Muscle of back (tissue), 11 donors: ENCODE measurements around the gene XXYLT1. TPM values are rescaled to one million over a fixed set of nuclear protein-coding genes. Genes with fewer than 3 reads are reported as not detected.
A peak's percentile ranks its signal among the peaks of the same experiment; 100 is the strongest.
"Not testable (repeated sequence)": the region's sequence is repeated elsewhere in the genome, so short reads cannot be mapped to it uniquely, and the experiment has no call there.

Source experiments
- DNase-seq, 3 donors: peaks; one replicate each; pipeline versions ENCODE4 v3.0.0 to v3.0.0-alpha.2; 2013
- polyA plus RNA-seq, 10 donors: library from polyadenylated mRNA; unstranded; fragments of 120-200 nt; gene quantifications; one replicate each; pipeline ENCODE4 v1.2.1, GENCODE V29; 2013; ENCODE audit not compliant: insufficient read length in 10 of 10

The XXYLT1 gene
- polyA plus RNA-seq, 10 donors: 17.8 to 32.2 (median 22.8) TPM

DNA sequence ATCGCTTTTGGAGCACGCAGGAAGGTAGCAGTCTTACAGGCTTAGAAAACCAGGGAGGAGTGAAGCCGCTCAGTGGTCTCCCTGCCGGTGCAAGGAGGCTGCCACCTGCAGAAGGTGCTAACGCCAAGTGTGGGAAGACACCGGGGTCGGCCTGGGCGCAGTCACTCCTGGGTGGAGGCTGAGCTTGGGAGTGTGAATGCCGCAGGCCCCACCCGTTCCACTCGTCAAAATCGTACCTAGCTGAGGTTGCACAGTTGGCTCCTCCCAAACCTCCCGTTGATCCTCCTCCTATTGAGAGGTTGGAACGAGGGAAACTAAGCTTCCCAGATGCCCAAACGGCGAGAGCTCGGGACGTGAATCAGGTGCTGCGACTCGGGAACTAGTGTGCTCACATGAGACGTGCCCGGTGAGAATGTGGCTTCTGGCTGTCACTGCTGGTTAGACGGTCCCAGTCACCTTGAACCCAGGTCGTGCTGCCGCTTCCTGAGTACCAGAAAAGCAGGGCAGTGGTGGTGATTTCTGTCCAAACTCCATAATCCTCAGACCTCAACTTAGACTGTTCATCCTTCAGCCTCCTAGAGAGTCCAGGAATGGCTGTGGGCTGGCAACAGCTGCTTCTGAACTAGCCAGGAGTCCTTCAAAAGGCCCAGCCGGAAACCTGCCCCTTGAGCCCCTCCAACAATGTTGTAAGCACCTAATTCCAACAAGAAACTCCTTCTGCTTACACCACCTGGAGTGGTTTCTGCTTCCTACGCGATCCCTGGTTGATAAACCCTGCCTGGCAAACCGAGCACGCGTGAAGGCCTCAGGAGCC is 156.0 kb downstream of the XXYLT1 start:
- DNase-seq: no peak

DNA sequence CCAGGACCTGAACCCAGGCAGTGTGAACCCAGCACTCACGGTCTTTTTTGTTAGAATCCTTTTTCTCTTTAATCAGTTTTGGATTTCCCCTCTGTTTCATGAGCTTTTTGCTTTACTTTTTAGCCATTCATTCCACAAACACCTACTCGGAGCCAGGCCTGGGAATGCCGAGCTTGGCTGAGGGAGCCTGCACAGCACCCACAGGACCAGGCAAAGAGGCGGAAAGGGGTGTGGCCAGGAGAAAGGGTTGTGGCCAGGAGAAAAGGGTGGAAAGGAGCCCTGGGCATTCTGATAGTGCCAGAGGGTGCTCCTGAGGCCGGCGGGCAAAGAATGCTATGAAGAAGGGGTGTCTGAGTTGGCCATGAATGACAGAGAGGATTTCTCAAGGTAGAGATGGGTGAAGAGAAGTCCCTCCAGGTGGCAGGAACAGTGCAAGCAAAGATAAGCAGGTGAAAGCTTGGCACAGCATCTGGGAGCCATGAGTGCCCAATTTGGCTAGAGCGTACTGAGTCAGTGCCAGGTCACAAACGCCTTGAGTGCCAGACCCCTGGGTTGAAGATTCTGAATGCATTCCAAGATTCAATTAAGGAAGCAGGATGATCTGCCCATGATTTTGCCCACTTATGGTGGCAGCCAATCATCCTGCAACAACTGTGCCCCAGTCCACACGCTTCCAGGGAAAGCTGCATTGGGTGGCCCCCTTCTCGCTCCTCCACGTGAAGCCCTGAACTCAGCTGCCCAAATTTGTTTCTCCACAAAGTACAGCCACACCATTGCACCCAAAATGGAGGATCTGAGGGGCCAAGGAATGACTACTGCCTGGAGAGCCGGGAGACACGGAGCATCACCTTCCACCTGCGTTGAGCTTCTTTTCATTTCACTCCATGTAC is 157.2 kb downstream of the XXYLT1 start:
- no peak for DNase-seq

DNA sequence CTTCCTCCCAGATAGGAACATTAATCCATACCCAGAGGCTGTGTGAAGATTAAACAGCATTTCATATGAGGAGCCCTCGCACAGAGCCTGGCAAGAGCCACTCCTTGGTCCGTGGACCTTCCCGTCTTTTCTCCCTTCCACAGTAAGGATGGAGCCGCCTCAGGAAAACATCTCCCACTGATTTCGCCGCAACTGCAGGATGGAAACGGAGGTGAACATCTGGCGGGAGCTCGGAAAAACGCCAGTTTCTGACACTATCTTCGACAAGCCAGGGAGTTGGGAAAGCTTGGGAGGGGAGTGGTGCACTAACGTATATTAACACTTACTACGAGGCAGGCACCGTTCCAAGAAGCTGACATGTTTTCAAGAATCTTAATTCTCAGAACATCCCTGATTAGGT is 157.9 kb downstream of the XXYLT1 start:
- peak; percentile 21 to 74 (median 67) for DNase-seq

DNA sequence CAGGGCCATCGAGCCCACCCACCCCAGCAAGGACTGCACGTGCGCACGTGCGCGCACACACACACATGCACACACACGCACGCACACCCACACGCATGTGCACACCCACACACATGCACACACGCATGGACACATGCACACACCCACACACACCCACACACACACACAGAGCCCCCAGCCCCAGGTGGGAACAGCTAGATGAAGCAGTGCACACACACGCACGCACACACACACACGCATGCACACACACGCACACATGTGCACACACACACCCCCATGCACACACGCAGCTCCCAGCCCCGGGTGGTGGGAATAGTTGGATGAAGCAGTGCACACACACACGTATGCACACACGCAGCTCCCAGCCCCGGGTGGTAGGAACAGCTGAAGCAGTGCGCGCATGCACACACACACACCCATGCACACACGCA is 158.6 kb downstream of the XXYLT1 start:
- DNase-seq: no peak

DNA sequence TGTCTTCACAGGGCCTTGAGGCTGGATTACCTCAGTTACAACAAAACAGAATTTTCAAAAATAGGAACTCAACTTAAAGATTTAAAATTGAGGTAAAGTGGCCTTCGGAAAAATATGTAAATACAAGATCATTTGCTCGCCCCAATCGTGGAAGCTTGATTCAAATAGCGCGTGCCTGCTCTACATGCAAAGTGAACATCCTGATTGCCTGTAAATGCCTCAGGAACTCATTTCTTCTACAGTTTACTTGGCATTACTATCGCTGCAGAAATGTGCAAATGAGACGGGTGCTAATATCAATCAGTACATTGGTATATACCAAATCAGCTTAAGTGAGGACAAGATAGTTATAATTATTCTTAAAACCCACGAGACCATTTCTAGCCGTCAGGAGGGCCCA is 159.2 kb downstream of the XXYLT1 start:
- no peak for DNase-seq

DNA sequence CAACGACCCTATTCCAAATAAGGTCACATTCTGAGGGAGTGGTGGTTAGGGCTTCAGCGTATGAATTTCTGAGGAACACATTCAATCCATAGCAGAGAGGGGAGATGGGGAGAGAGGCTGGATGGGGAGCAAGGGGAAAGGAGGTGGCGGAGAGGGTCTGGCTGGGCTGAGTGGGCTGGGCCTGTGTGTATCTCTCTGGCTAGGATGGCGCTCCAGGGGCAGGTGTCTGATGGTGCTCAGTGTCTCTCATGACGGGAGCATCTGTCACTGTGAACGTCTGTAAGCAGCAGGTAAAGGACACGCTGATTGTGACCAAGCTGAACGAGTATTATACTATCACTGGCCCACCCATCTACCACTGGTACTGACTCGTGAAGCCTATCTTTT is 159.6 kb downstream of the XXYLT1 start:
- no peak for DNase-seq

DNA sequence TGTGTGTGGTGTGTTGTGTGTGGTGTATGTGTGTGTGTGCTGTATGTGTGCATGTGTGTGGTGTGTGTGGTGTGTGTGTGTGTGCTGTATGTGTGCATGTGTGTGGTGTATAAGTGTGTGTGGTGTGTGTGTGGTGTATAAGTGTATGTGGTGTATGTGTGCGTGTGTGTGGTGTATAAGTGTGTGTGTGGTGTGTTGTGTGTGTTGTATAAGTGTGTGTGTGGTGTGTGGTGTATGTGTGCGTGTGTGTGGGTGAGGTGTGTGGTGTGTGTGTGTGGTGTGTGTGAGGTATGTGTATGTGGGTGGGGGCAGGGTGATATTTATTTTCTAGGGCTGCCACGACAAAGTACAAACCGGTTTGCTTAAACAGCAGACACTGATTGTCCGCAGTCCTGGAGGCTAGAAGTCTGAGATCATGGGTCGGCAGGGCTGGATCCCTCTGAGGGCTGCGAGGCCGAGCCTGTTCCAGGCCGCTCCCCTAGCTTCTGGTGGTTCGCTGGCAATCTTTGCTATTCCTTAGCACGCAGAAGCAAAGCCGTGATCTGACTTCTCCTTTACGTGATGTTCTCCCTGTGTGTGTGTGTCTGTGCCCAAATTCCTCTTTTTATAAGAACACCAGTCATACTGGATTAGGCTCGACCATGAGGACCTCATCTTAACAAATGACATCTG is 160.2 kb downstream of the XXYLT1 start:
- DNase-seq: peak; percentile 40 to 84 (median 72)

DNA sequence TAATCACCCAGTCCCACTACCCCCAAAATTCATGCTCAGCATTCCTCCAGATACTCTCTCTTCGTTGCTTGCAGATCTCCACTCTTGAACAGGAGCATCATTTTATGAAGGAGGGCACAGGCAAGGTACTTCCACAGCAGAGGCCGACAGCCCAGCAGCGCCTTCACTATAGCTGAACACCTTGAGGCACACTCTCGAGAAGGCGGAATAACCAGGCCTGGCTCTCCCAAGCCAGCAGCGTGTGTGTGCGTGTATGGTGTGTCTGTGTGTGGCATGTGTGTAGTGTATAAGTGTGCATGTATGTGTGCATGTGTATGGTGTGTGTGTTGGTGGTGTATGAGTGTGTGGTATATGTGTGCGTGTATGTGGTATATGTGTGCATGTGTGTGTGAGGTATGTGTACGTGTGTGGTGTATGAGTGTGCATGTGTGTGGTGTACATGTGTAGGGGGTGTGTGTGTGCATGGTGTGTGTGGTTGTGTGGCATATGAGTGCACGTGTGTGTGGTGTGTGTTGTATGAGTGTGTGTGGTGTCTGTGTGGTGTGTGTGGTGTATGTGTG is 161.8 kb downstream of the XXYLT1 start:
- no peak for DNase-seq

DNA sequence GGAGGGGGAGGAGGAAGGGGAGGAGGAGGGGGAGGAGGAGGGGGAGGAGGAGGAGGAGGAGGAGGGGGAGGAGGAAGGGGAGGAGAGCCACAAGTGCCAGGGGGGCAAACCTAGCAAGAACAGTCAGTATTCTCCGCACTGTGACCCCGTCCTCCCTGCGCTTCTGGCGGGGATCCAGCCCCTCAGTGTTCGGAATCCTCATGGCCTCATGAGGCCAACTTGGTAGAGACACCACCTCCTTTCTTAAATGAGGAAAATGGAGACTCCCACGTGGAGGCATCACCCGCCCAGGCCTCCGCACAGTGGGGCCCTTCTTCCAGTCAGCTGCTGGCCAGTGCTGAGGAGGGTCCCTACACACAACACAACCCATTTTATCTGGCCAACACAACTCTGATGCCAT is 163.4 kb downstream of the XXYLT1 start:
- DNase-seq: no peak

DNA sequence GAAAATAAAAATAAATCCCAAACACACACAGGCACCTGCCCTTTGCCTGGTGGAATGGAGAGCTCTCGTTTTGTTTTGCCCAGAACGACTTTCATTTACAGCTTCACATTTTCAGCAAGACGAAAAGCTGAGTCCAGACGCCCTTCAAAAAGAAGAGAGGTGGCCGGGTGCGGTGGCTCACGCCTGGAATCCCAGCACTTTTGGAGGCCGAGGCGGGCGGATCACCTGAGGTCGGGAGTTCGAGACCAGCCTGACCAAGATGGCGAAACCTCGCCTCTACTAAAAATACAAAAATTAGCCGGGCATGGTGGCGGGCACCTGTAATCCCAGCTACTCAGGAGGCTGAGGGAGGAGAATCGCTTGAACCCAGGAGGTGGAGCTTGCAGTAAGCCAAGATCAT is 163.9 kb downstream of the XXYLT1 start:
- not testable (repeated sequence) for DNase-seq

DNA sequence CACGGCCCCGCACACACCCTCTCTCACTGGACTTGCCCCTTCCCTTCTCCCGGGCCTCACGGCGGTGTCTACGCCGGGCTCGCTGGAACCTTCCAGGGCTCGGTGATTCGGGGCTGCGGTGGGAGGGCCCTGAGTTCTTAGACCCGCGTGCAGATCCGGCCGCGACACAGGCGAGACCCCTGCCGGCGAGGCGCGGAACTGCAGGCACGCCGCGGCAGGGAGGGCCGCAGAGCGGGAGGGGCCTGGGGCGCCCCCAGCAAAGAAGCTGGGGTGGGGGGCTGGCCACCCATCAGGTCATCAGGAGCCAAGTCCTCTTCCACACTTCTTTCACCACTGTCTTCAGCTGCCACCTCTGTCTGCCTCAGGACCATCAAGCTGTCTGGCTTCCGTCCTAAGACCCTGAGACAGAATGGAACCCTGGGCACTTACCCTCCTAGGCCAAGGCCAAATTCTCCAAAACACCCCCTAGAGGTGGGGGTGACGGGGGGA is 164.5 kb downstream of the XXYLT1 start:
- DNase-seq: peak; percentile 53 to 92 (median 82)

DNA sequence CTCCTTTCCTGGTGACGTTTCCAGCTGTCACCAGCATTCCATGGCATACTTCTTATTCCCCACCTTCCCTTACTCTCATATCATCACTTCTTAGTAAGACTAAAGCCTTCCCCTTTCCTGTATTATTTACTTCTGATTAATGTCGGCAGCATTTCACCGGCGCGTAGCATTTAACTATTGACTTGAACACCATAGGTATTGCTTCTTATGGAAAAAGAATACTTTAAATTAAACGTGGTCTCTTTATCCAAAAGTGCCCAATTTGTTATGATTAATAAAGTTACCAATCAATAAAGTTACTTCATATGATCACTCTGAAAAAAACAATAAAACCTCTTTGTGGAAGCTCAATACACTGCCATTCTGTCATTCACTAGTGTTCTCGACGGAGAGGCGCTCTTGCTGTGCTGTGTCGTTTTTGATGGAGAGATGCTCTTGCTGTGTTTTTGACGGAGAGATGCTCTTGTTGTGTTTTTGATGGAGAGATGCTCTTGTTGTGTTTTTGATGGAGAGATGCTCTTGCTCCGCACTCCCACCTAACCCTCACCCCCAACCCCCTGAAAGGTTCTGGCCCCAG is 165.0 kb downstream of the XXYLT1 start:
- DNase-seq: no peak

DNA sequence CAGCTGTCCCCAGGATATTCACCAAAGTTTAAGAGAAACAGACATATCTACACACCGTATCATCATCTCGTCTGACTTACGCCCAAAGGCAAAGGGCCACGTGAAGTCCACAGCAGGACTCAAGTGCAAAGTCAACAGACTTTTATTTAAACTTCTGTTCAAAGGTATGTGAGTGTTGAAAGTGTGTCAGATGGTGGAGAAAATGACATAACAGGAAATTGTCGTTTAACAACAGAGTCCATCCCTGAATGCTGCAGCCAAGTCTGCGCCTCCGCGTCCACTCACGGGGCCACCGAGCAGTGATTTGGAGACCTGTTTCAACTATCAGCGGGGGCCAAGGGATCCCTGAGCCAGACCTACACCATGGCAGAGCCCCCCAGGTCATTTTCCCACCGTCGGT is 165.6 kb downstream of the XXYLT1 start:
- no peak for DNase-seq

DNA sequence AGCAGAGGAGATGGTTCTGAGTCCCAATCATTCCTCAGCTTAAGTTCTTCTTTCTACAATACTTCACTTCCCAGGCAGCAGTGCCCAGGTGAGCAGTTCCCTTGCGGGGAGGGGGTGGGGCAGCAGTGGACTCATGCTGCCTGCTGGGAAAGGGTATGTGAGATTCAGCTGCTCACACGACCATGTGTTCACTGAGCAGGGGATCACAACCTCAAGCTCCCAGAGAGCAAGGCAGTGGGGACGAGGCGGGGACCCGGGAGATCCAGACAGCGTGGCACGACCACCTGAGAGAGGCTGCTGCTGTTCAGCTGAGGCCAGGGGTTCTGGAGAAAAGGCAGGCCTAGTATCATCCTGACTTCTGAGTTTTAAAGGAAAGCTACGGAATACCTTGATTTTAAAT is 166.6 kb downstream of the XXYLT1 start:
- no peak for DNase-seq

DNA sequence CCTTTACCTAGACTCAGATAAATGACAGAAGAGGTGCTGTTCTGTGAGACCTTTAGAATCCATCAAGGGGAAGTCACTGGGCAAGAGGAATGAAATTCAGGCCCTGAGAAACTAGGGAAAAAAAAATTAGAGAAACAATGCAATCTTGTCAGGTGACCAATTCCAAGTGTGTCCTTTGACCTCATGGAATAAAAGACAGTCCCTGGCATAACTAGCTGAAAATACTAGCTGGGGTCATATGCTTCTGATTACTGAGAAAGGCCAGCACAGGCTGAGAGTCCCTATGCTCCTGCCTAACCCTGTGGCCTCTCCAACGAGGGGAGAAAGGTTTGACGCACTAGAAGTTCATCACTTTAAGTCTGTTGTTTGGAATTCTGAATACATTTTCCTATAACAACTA is 167.3 kb downstream of the XXYLT1 start:
- DNase-seq: no peak

DNA sequence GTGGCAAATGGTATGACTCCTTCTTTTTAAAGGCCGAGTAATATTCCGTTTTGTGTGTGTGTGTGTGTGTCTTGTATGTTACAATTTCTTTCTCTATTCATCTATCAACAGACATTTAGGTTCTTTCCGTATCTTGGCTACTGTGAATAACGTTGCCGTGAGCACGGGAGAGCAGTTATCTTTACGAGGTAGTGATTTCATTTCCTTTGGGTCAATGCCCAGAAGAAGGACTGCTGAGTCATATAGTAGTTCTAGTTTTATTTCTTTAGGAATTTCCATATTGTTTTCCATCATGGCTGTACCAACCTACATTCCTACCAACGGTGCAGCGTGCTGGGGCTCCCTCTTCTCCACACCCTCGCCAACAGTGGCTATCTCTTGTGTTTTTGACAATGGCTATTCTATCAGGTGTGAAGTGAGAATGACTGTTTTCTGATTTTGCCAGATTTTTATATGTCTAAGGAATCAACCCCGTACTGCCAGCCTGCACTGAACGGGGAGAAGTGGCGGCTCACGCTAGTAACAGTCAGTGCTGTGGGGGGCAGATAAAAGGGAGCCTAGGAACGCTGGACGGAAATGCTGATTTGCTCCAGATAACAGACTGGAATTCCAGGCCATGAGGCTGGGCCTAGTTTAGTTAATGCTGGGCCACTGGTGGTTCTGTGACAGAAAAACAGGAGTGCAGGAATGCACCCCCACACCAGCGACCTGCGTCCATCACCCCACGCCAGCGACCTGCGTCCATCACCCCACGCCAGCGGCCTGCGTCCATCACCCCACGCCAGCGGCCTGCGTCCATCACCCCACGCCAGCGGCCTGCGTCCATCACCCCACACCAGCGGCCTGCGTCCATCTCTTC is 168.1 kb downstream of the XXYLT1 start:
- DNase-seq: peak; percentile 43 to 88 (median 72)

DNA sequence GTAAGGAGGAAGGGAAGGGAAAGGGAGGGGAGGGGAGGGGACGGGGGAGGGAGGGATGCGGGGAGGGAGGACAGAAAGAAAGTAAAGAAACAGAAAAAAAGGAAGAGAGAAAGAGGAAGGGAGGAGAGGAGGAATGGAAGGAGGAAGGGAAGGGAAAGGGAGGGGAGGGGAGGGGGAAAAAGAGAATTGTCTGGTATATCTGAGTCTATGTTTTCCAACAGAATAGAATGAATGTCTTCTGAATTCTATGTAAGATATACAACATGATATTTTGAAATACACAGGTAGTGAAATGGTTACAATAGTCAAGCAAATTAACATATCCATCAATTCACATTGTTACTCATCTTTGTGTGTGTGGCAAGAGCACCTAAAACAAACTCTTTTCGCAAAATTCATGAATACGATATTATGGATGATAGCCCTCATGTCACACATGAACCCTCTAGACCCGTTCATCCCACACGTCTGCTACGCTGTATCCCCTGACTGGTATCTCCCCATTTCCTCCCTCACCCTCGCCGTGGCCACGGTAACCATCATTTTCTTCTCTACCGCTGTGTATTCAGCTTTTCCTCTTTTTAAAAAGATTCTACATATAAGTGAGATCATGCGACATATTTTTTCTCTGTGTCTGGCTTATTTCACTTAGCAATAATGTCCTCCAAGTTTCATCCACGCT is 168.9 kb downstream of the XXYLT1 start:
- DNase-seq: no peak

DNA sequence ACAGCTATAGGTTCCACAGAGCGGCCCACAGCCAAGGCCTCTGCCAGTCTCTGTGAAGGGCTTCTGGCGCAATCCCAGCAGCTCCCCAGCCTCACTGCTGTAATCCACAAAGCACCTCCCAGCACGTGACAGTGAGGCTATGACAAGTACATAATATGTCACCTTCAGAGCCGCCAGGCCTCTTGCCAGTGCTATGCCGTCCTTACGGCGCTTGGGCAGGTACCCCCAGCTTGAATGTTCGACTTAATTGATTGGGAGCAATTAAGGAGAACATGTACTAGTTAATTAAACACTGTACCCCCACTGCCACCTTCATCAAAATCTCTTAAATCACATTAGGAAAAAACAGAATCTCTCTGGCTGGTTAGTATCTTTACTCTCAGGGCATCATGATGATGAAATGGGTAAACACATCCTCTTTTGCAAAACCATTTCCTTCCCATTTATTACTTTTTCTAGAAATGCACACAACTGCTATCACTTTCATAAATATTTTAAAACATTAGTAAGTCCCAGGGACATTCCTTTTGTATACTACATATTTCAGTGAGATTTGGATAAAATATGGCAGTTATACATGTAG is 169.9 kb downstream of the XXYLT1 start:
- DNase-seq: peak in 1 of 3 donors; percentile 28
